Measurements from ENCODE around the gene BOC. TPM values are rescaled to one million over a fixed set of nuclear protein-coding genes. Genes with fewer than 3 reads are reported as not detected.

BOC gene
- total RNA-seq, 4 donors from 2014 or later, result 75.6 to 159 (median 105) TPM

DNA sequence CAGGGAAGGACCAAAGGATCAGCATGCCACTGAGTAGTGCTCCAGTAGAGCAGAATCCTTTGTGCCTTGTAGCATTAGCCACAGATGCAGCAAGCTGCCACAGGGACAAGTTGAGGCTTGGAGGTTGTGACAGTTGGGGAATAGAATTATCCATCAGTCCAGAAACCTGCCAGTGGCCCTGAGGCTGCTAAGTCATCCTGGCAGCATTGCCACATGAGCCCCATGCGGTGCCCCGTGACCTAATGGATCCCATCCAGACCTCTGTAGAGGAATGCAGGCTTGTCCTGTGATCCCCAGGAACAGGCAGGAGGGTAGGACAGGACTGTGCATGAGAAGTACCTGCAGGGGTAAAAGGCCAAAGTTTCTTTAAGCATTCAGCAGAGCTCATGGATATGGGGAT, 51.7 kb downstream of the BOC start:
- H3K27ac ChIP-seq, result peak overlapping the region; percentile 86
- no peaks in the 10 kb centered on the region for H3K27me3 ChIP-seq
- peak in 2 of 3 donors; percentile 66 to 68 for TF ChIP-seq POLR2AphosphoS5 (IDR thresholded peaks at IDR 0.05)
- no peak for TF ChIP-seq POLR2A (IDR thresholded peaks at IDR 0.05)
- H3K4me3 ChIP-seq, result no peak overlapping the region
- no peak for DNase-seq (ENCODE audit: low spot score in 2 of 2)
- H3K36me3 ChIP-seq, result peaks cover 1% of the 10 kb centered on the region
- peaks cover 92% of the 10 kb centered on the region for H3K4me1 ChIP-seq
- whole genome bisulfite sequencing, result 40% methylated on average over 2 of the region's 2 CpGs
- no peaks in the 10 kb centered on the region for H3K9me3 ChIP-seq

DNA sequence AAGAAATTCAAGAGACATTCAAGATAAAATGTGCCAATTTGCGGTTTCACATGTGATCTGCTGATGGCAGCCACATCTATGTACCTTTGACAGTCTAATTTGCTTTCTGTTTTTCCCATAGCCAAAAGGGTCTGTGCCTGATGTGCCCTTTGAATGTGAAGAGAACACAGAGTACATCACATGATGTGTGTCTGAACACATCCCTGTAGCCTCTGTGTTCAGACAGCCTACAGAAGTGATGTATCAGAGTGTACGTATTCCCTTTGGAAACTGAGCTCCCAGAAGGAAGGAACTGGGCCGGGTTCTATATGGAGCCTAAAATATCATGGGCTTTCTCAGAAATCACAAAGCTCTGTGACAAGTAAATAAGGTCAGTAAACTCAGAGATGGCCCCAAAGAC, 52.4 kb downstream of the BOC start:
- Histone ChIP-seq H3K27me3 (no peaks in the 10 kb centered on the region), H3K4me1 (peaks cover 95% of the 10 kb centered on the region), H3K4me3 (no peak overlapping the region), H3K9me3 (no peaks in the 10 kb centered on the region), H3K27ac (peak overlapping the region; percentile 46), H3K36me3 (peaks cover 9% of the 10 kb centered on the region)
- no peak for DNase-seq (ENCODE audit: low spot score in 2 of 2)
- WGBS, result 52% methylated on average over 3 of the region's 3 CpGs
- TF ChIP-seq POLR2A (IDR thresholded peaks at IDR 0.05) (no peak), EP300 (IDR thresholded peaks at IDR 0.05) (no peak), POLR2AphosphoS5 (IDR thresholded peaks at IDR 0.05) (no peak)
- TF ChIP-seq, protein P1, sequence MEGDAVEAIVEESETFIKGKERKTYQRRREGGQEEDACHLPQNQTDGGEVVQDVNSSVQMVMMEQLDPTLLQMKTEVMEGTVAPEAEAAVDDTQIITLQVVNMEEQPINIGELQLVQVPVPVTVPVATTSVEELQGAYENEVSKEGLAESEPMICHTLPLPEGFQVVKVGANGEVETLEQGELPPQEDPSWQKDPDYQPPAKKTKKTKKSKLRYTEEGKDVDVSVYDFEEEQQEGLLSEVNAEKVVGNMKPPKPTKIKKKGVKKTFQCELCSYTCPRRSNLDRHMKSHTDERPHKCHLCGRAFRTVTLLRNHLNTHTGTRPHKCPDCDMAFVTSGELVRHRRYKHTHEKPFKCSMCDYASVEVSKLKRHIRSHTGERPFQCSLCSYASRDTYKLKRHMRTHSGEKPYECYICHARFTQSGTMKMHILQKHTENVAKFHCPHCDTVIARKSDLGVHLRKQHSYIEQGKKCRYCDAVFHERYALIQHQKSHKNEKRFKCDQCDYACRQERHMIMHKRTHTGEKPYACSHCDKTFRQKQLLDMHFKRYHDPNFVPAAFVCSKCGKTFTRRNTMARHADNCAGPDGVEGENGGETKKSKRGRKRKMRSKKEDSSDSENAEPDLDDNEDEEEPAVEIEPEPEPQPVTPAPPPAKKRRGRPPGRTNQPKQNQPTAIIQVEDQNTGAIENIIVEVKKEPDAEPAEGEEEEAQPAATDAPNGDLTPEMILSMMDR (IDR thresholded peaks at IDR 0.05), result no peak

DNA sequence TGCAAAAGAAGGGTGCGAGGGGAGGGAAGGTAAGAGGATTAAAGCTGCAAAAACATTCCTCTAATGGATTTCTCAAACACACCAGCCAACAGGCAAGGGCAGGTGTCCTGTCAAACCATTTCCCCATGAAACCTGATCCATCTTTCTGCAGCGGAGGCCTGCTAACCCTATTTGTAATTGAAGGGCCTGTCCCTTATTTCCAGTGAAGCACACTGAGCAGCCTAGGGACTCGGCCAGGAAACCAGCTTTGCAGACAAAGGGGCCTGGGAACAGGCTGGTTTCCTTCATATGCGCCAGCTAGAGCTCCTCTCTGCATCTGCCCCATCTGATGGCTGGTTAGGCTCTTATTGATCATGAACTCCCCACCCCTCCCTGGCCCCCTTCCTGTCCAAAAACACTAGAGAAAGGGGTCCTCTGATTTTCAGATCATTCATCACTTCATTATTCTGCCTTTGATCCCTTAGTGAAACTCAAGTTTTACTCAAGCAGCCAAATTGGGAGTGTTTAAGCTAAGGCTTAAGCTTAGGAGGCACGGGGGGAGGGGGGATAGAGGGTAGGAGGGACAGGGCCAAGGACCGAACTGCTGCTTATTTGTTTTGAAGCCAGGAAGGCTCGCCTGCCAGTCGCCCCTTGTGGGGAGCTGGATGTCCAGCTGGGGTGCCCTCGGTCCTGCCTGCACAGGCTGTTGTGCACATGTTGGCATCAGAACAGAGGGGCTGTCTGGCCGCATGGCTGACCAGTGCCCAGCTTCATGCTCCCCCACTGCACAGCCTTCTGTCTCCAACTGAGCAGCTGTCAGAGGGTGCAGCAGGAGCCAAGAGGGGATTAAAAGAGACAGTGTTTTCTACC, 53.1 kb downstream of the BOC start:
- Histone ChIP-seq H3K9me3 (no peaks in the 10 kb centered on the region), H3K27ac (peak overlapping the region; percentile 46), H3K36me3 (peaks cover 14% of the 10 kb centered on the region), H3K4me3 (no peak overlapping the region), H3K27me3 (no peaks in the 10 kb centered on the region), H3K4me1 (peaks cover 98% of the 10 kb centered on the region)
- DNase-seq (ENCODE audit: low spot score in 2 of 2), result peak in 1 of 2 donors; percentile 28
- TF ChIP-seq POLR2AphosphoS5 (IDR thresholded peaks at IDR 0.05) (no peak), POLR2A (IDR thresholded peaks at IDR 0.05) (no peak), EP300 (IDR thresholded peaks at IDR 0.05) (no peak)
- TF ChIP-seq, protein P1 (IDR thresholded peaks at IDR 0.05), result no peak
- WGBS, result 36% methylated on average over 10 of the region's 10 CpGs

DNA sequence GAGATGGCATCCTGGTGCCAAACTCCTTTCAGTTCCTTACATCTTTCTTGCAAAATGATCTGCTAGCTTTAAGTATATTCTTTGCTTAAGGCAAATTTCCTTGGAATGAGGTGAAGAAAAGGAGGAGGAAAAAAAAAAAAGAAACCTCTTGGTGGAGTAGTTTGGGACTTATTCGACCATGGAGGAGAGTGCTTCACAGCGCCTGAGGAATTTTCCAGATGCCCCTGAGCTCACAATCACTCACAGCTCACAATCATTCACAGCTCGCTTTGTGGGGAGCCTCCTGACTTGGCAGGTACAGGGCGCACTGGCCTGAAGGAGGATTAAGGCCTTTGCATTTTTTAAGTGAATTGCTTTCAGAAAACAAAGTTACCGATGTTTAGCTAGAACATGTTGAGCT, 53.9 kb downstream of the BOC start:
- Histone ChIP-seq H3K27me3 (no peaks in the 10 kb centered on the region), H3K4me3 (no peak overlapping the region), H3K4me1 (peaks cover 98% of the 10 kb centered on the region), H3K9me3 (no peaks in the 10 kb centered on the region), H3K27ac (peak overlapping the region; percentile 46), H3K36me3 (peaks cover 21% of the 10 kb centered on the region)
- WGBS, result 48% methylated on average over 5 of the region's 5 CpGs
- TF ChIP-seq POLR2AphosphoS5 (IDR thresholded peaks at IDR 0.05) (no peak), EP300 (IDR thresholded peaks at IDR 0.05) (no peak), POLR2A (IDR thresholded peaks at IDR 0.05) (no peak)
- TF ChIP-seq, protein P1 (IDR thresholded peaks at IDR 0.05), result no peak
- no peak for DNase-seq (ENCODE audit: low spot score in 2 of 2)

DNA sequence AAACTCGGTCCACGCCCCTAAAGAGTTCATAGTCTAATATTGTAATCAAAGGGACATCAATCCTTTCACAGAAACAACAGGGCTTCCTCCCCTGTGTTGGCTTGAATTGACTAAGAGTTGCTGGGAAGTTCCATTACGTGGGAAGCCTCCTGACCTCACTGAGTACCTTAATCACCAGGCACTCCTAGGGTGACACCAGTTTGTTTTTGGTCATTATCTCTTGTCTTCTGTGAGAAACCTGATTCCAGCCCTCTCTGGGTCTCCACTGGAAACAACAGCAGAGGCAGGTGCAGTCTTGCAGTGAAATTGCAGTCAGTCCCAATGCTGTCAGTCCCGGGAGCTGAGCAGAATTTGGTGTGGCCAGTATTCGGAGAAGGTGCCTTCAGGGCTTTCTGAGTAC, 55.4 kb downstream of the BOC start:
- TF ChIP-seq POLR2A (IDR thresholded peaks at IDR 0.05) (no peak), POLR2AphosphoS5 (IDR thresholded peaks at IDR 0.05) (no peak), EP300 (IDR thresholded peaks at IDR 0.05) (no peak)
- TF ChIP-seq, protein P1 (IDR thresholded peaks at IDR 0.05), result no peak
- 65% methylated on average over 5 of the region's 5 CpGs for WGBS
- no peaks in the 10 kb centered on the region for H3K9me3 ChIP-seq
- H3K4me3 ChIP-seq, result no peak overlapping the region
- peaks cover 33% of the 10 kb centered on the region for H3K36me3 ChIP-seq
- H3K4me1 ChIP-seq, result peaks cover 88% of the 10 kb centered on the region
- no peaks in the 10 kb centered on the region for H3K27me3 ChIP-seq
- DNase-seq (ENCODE audit: low spot score in 2 of 2), result no peak
- H3K27ac ChIP-seq, result peak overlapping the region; percentile 65
